Left forelimb (tissue), 1 donor: ENCODE measurements around the gene TNFRSF14.

ENCODE experiments used
- DNase-seq: peaks from one replicate; pipeline ENCODE4 v3.0.0-alpha.2; 2018; ENCODE audit warnings: low spot score

The TNFRSF14 gene

GRCh38 chr1:2587860-2588571 is 31.8 kb downstream of the TNFRSF14 start:
- no peak for DNase-seq

GRCh38 chr1:2588661-2589430 is 32.7 kb downstream of the TNFRSF14 start:
- DNase-seq: no peak

- DNase-seq: no peak
Observed at GRCh38 chr1:2589431-2590232, 33.5 kb downstream of the TNFRSF14 start.

GRCh38 chr1:2590233-2591141 is 34.3 kb downstream of the TNFRSF14 start:
- no peak for DNase-seq

- no peak for DNase-seq
Observed at GRCh38 chr1:2591233-2591580, 35.0 kb downstream of the TNFRSF14 start.

GRCh38 chr1:2591581-2592261 is 35.5 kb downstream of the TNFRSF14 start:
- peak; percentile 59 for DNase-seq

DNA sequence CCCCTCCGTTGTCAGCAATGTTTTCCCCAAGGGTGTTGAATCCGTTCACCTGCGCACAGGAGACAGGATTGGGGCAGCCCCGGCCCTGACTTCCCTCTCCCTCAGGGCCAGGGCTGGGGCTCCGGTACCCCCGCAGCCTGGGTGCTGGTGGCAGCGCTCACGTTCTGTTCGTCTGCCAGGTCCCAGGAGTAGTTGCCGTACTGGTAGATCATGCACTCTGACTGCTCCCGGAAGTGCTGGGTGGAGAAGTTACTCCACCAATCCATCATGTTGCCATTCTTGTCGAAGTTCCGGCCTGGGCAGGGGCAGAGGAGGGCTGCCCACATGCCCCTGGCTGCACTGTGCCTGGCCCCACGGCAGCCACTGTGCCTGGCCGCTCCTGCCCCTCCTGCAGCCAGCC is 36.5 kb downstream of the TNFRSF14 start:
- DNase-seq: peak; percentile 17

DNA sequence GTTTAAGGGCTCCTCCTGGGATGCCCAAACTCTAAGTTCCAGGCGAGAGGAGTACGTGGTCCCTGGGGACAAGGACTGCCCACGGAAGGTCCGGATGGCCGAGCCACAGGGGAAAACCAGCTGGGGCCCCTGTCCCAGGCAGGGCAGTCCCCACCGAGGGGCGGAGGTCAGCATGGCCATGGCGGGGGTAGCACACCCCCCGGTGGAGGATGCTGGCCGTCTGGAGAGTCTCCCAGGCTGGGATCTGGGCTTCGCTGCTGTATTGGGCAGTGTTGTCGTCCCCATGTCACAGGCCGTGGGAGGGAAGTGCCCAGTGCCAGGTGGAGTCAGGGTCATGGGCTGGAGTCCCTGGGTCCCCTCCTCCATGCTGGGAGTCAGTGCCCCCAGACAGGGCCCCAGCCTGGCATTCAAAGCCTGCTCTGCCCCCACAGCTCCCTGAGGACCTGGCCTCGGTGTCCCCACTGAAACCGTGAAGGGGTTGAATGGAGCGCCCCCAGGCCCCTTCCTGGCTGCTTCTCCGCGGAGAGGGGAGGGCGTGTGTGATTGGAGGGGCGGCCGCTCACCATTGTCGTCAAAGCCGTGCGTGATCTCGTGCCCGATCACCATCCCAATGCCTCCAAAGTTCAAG is 37.2 kb downstream of the TNFRSF14 start:
- DNase-seq: peak; percentile 56

- DNase-seq: peak; percentile 61
Observed at GRCh38 chr1:2594001-2594640, 38.0 kb downstream of the TNFRSF14 start.

DNA sequence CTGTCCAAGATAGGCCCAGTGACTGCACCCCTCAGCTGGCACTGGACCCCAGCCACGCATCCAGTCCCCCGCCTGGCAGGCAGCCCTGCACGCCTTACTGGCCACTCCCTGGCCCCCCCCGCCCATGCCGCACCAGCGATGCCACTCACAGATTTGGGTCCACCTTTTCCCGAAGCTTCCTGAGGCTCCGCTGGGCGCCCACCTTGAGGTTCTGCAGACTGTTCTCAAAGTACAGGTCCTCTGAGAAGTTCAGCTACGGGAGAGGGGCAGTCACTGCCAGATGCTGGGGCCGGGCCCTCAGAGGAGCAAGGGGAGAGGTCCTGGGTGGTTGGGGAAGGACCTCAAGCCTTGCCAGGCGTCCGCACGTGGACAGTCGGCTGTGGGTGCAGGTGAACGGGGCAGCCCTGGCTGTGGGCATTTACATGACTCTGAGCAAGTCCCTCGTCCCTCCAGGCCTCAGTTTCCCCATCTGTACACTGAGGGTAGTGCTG is 38.5 kb downstream of the TNFRSF14 start:
- peak; percentile 55 for DNase-seq

DNA sequence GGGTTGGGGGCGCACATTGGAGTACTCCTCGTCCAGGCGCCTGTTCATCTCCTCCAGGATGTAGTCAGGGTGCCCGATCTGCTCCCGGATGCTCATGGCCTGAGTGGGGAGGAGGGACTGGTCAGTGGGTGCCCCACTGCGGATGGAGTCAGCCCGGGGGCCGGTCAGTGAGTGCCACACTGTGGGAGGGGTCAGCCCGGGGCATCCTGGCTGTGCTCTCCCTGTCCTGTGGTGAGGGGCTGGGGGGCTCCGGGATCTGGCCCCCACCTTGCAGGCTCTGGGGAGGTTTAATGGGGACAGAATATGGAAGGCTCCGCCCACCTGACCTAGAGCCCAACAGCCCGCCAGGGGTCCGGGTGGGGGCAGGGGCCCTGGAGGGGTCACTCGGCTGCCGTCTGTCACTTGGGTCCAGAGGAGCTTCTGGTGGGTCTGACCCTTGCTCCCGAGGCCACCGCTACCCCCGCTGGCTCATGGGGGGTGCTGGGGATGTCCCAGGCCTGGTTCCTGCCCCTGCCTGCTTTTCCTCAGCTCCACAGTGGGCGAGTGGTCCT is 39.2 kb downstream of the TNFRSF14 start:
- DNase-seq: peak; percentile 57

DNA sequence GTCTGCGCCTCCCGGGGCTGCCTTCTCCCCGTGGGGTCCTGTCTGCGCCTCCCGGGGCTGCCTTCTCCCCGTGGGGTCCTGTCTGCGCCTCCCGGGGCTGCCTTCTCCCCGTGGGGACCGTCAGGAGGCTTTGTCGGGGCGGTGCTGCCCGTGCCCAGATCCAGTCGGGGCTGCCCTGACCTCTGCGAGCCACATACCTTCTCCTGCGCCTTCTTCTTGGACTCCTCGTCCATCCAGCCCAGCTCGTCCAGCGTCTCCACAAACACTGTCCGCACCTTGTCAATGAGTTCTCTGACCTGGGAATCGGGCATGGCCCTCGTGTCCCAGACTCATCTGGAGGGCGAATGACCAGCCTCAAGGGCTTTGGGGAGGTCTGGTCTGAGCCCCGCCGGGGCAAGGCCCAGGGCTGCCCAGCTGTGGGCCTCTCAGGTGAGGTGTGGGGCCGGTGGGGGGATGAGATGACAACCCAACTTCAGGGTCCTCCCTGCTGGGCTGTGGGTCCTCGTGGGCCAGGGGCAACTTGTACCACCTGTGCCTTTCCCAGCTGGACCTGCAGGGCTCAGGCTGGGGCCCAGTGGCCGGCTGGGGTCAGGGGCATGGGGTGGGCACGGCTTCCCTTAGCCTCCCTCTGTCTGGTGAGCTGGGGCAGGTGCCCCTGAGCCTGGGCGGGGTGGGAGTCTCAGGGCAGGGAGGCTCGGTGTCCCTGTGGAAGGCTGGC is 39.8 kb downstream of the TNFRSF14 start:
- DNase-seq: no peak

GRCh38 chr1:2596530-2597333 is 40.6 kb downstream of the TNFRSF14 start:
- peak; percentile 18 for DNase-seq

GRCh38 chr1:2597441-2598328 is 41.5 kb downstream of the TNFRSF14 start:
- DNase-seq: peak; percentile 63

DNA sequence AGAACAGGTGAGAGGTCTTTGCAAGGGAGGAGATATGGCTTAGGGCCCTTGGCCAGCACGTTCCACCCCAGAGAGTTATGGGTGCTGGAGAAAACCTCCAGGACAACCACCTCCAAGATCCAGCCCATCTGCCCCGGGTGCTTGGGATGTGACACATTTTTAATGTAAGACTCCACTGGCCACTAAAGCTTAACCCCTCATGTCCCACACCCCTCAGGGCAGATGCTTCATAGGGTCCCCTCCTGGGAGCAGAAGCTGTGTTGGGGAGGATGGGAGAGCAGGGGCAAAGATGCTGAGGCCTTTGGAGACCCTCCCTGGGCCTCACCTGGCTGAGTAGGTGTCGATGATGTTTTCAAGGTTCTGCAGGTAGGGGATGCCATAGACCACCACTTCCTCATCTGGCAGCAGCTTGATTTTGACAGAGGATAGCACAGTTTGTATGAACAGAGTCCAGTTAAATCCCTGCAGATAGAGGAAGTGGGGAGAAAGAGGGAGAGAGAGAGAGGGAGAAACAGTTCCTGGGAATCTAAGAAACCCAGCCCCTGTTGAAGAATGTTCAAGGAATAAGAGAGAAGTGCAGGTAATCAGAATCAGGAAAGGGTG is 42.3 kb downstream of the TNFRSF14 start:
- no peak for DNase-seq

DNA sequence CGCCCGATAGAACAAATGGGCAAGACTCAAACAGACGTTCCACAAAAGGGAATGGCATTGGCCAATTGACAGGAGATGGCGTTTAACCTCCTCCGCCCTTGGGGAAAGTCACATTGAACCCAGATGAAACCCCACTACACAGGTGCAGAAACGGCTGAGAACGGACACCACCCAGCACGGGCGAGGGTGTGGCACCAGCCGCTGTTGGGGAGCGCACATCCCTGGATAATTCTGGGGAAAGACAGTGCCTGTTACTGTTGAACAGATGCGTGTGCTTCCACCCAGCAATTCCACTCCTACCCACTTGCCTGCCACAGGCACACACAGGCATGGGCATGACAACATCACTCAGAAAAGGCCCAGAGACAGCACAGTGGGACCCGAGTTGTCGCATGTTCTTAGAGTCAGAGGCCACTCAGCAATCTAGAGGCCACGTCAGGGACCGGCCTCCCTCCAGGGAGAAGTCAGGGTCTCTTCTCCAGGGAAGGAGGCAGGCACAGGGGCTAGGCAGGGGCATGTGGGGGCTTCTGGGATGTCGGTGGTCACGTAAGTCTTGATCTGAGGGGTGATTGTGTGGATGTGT is 45.6 kb downstream of the TNFRSF14 start:
- DNase-seq: peak; percentile 53
